Keratinocyte (primary cell): ENCODE data around the gene TMEM38A. TPM values are rescaled to one million over a fixed set of nuclear protein-coding genes. Genes with fewer than 3 reads are reported as not detected.
A peak's percentile ranks its signal among the peaks of the same experiment; 100 is the strongest.

Experiments used
- DNase-seq: peaks from one replicate; pipeline ENCODE4 v3.0.0-alpha.2; 2011; ENCODE audit warnings: low read depth, missing footprints, low spot score
- FAIRE-seq: peaks from 2 replicates; lab custom pipeline; 2011; peaks lifted over from hg19 to GRCh38; lab: Jason Lieb, UNC
- H2AFZ ChIP-seq: 2 replicates; pipeline ENCODE4 v1.6.0; 2012; ENCODE audit warnings: low read length, control low read depth, inconsistent platforms; ENCODE audit not compliant: control insufficient read depth
- H3K27ac ChIP-seq: 2 replicates; pipeline ENCODE4 v1.5.1; 2011; ENCODE audit warnings: low read length; ENCODE audit not compliant: control insufficient read depth, insufficient read depth
- H3K27me3 ChIP-seq: 3 replicates; pipeline ENCODE4 v1.6.0; 2011; ENCODE audit warnings: low read length; ENCODE audit not compliant: control insufficient read depth, insufficient read depth; ENCODE audit errors: extremely low read depth
- H3K36me3 ChIP-seq, 2 experiments: 2 replicates in 1 of 2; 3 replicates in 1 of 2; pipeline ENCODE4 v1.5.1; 2011; ENCODE audit warnings: low read length in 2 of 2, mild to moderate bottlenecking in 1 of 2; ENCODE audit not compliant: control insufficient read depth in 2 of 2, insufficient read depth in 2 of 2; ENCODE audit errors: extremely low read depth in 1 of 2
- H3K4me1 ChIP-seq: 3 replicates; pipeline ENCODE4 v1.5.1; 2011; ENCODE audit warnings: low read length; ENCODE audit not compliant: control insufficient read depth, insufficient read depth; ENCODE audit errors: extremely low read depth
- H3K4me2 ChIP-seq: 3 replicates; pipeline ENCODE4 v1.6.0; 2011; ENCODE audit warnings: low read depth, low read length; ENCODE audit not compliant: control insufficient read depth, insufficient read depth; ENCODE audit errors: extremely low read depth
- H3K4me3 ChIP-seq, 3 experiments: fragments of 200-600 bp in 1 of 3; sonication (generic) in 1 of 3; 2 replicates in 2 of 3; 3 replicates in 1 of 3; pipeline ENCODE4 v1.5.1; 2011 to 2016; ENCODE audit warnings: low read length in 3 of 3, mild to moderate bottlenecking in 3 of 3, control low read depth in 2 of 3, inconsistent platforms in 1 of 3, low read depth in 1 of 3, mixed read lengths in 1 of 3, mixed run types in 1 of 3, moderate library complexity in 1 of 3; ENCODE audit not compliant: control insufficient read depth in 2 of 3, insufficient read depth in 2 of 3; ENCODE audit errors: extremely low read depth in 1 of 3
- H3K79me2 ChIP-seq: 2 replicates; pipeline ENCODE4 v1.6.0; 2012; ENCODE audit warnings: low read length; ENCODE audit not compliant: control insufficient read depth, insufficient read depth
- H3K9ac ChIP-seq: 3 replicates; pipeline ENCODE4 v1.6.0; 2011; ENCODE audit warnings: low read length; ENCODE audit not compliant: control insufficient read depth, insufficient read depth; ENCODE audit errors: extremely low read depth
- H3K9me1 ChIP-seq: 3 replicates; pipeline ENCODE4 v1.6.0; 2011; ENCODE audit warnings: low read length; ENCODE audit not compliant: control insufficient read depth, insufficient read depth; ENCODE audit errors: extremely low read depth
- H3K9me3 ChIP-seq: 2 replicates; pipeline ENCODE4 v1.5.1; 2012; ENCODE audit warnings: low read depth, low read length; ENCODE audit not compliant: control insufficient read depth
- H4K20me1 ChIP-seq: 3 replicates; pipeline ENCODE4 v1.6.0; 2011; ENCODE audit warnings: low read length; ENCODE audit not compliant: control insufficient read depth, insufficient read depth; ENCODE audit errors: extremely low read depth
- CTCF ChIP-seq, 3 experiments: IDR thresholded peaks in 1 of 3; conservative IDR thresholded peaks in 1 of 3; optimal IDR thresholded peaks in 1 of 3; 2 replicates in 2 of 3; 3 replicates in 1 of 3; pipeline versions ENCODE3 to v1.5.1; 2011; ENCODE audit warnings: low read length in 3 of 3, mild to moderate bottlenecking in 3 of 3, moderate library complexity in 2 of 3, control low read depth in 1 of 3, inconsistent platforms in 1 of 3; ENCODE audit not compliant: insufficient read depth in 2 of 3; ENCODE audit errors: extremely low read depth in 1 of 3
- EZH2 ChIP-seq: IDR thresholded peaks from one replicate; pipeline ENCODE4 v1.6.1; 2012; ENCODE audit warnings: inconsistent platforms, mild to moderate bottlenecking, low read length, moderate library complexity
- dilution Hi-C: fragments of 300-500 bp; cut with MboI; formaldehyde crosslinking; loops from one replicate; pipeline ENCODE4 v1.7.0; 2020; ENCODE audit warnings: low sequenced_read_pairs; ENCODE audit not compliant: extremely low pct_ligation_motif_present
- polyA plus RNA-seq, 5 experiments: library from polyadenylated mRNA; depleted of rRNA in 3 of 5; stranded (reverse) in 3 of 5; stranded (forward) in 1 of 5; unstranded in 1 of 5; fragments of >200 nt; gene quantifications; 1 replicate in 1 of 5; 2 replicates in 3 of 5; 3 replicates in 1 of 5; pipeline versions ENCODE4 v1.2.1 to v1.2.3, GENCODE V29; 2011 to 2012; ENCODE audit warnings: missing spikeins in 2 of 5, low read depth in 1 of 5, low replicate concordance in 1 of 5
- small RNA-seq, 3 experiments: library from RNA; depleted of rRNA; stranded (forward); fragments of <200 nt; gene quantifications; one replicate each; pipeline ENCODE3, GENCODE V24; 2012; ENCODE audit warnings: low read depth in 3 of 3, low replicate concordance in 1 of 3; ENCODE audit not compliant: insufficient read length in 3 of 3

The TMEM38A gene
- polyA plus RNA-seq, 1 donor (not counting 4 experiments of a cell fraction or from before 2014, with no cell fraction given), result 2.5 TPM

DNA sequence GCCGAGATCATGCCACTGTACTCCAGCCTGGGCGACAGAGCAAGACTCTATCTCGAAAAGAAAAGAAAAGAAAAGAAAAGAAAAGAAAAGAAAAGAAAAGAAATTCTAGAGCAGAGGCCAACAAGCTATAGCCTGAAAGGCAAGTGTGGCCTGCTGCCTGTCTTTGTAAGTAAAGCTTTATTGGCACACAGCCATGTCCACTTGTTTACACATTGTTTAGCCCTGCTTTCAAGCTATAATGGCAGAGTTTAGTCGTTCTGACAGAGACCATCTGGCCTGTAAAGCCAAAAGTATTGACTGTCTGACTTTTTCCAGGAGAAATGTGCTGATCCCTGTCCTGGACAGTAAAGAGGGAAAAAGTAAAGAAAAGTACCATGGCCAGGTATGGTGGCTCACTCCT, 77.0 kb downstream of the TMEM38A start:
- no peaks in the 10 kb centered on the region for H3K9me3 ChIP-seq
- DNase-seq, result no peak
- no peak for FAIRE-seq
- peaks cover 13% of the 10 kb centered on the region for H3K4me1 ChIP-seq
- no peaks in the 10 kb centered on the region for H3K36me3 ChIP-seq
- no peaks in the 10 kb centered on the region for H3K27me3 ChIP-seq
- no peak overlapping the region for H2AFZ ChIP-seq
- H4K20me1 ChIP-seq, result no peaks in the 10 kb centered on the region
- H3K4me2 ChIP-seq, result no peak overlapping the region
- no peak overlapping the region for H3K4me3 ChIP-seq
- no peak overlapping the region for H3K9ac ChIP-seq
- dilution Hi-C loops, result no loop called here
- no peaks in the 10 kb centered on the region for H3K9me1 ChIP-seq
- TF ChIP-seq EZH2 (no peak), CTCF (optimal IDR thresholded peaks at IDR 0.05 in 1 of 3, IDR thresholded peaks at IDR 0.05 in 1 of 3, conservative IDR thresholded peaks at IDR 0.05 in 1 of 3; ENCODE audit: extremely low read depth in 1 of 3, insufficient read depth in 2 of 3, low read length in 3 of 3) (no peak)
- H3K27ac ChIP-seq, result no peak overlapping the region
- H3K79me2 ChIP-seq, result no peaks in the 10 kb centered on the region

DNA sequence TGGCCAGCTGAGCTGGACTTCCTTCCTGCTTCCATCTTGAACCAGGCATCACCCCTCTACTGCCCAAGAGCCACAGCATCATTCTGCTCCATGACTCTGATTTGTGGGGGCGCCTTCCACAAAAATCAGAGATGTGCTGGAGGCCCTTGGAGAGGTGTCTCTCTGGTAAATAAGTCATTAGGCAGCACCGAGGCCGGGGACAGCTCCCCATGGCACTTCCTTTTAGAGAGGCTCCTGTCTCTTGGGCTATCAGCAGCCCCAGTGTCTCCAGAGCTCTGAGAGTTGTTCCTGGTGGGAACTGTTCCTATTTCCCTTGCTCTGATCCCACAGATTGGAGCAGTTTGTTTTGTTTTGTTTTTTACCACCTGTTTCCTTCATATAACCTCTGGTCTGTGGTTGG, 78.6 kb downstream of the TMEM38A start:
- Histone ChIP-seq H3K9me1 (no peaks in the 10 kb centered on the region), H3K9me3 (no peaks in the 10 kb centered on the region), H3K36me3 (no peaks in the 10 kb centered on the region), H3K4me3 (no peak overlapping the region), H3K27ac (no peak overlapping the region), H4K20me1 (no peaks in the 10 kb centered on the region), H3K79me2 (no peaks in the 10 kb centered on the region), H3K27me3 (no peaks in the 10 kb centered on the region), H3K9ac (no peak overlapping the region), H3K4me2 (no peak overlapping the region), H3K4me1 (peaks cover 4% of the 10 kb centered on the region), H2AFZ (no peak overlapping the region)
- dilution Hi-C loops, result no loop called here
- TF ChIP-seq CTCF (optimal IDR thresholded peaks at IDR 0.05 in 1 of 3, IDR thresholded peaks at IDR 0.05 in 1 of 3, conservative IDR thresholded peaks at IDR 0.05 in 1 of 3; ENCODE audit: extremely low read depth in 1 of 3, insufficient read depth in 2 of 3, low read length in 3 of 3) (no peak), EZH2 (no peak)
- FAIRE-seq, result peak; percentile 39
- DNase-seq, result no peak

Small RNAs within 50 kb of the gene (small RNA-seq; reads per million reads assigned to genes)
- gene AC008737.2, result 0 reads per million in 3 experiments

Other genes with a start within 250 kb of the TMEM38A start
- gene EPS15L1, start 189.2 kb upstream of the TMEM38A start, polyA plus RNA-seq, result 10.5 to 16.1 TPM (median 12.5 TPM) in 3 replicates
- gene CALR3, start 165.0 kb upstream of the TMEM38A start, polyA plus RNA-seq, result 0.04 to 0.05 TPM in 2 of 3 replicates, not detected in the other
- gene C19orf44, start 164.7 kb upstream of the TMEM38A start, polyA plus RNA-seq, result 1.7 to 3.2 TPM (median 2.7 TPM) in 3 replicates
- 3.3 to 9.1 TPM (median 3.6 TPM) in 3 replicates for gene CHERP, start 118.7 kb upstream of the TMEM38A start, polyA plus RNA-seq
- gene SLC35E1, start 88.7 kb upstream of the TMEM38A start, polyA plus RNA-seq, result 30.3 to 42.0 TPM (median 39.1 TPM) in 3 replicates
- 4.7 to 5.9 TPM (median 4.9 TPM) in 3 replicates for gene MED26, start 32.9 kb upstream of the TMEM38A start, polyA plus RNA-seq
- 69.2 to 79.1 TPM (median 76.8 TPM) in 3 replicates for gene SMIM7, start 995 bp upstream of the TMEM38A start, polyA plus RNA-seq
- 0.45 to 0.89 TPM (median 0.55 TPM) in 3 replicates for gene NWD1, start 58.7 kb downstream of the TMEM38A start, polyA plus RNA-seq
- 30.9 to 35.9 TPM (median 32.8 TPM) in 3 replicates for gene SIN3B, start 168.3 kb downstream of the TMEM38A start, polyA plus RNA-seq
- gene F2RL3, start 227.9 kb downstream of the TMEM38A start, polyA plus RNA-seq, result 0.01 TPM in 1 of 3 replicates, not detected in the others